GM19324 (cell line): ENCODE measurements around the gene OXER1.
"Not testable (repeated sequence)": the region's sequence is repeated elsewhere in the genome, so short reads cannot be mapped to it uniquely, and the experiment has no call there.

Source experiments
- ATAC-seq: cut with Tn5 transposase; IDR thresholded peaks from one replicate; pipeline ENCODE4 v1.9.1; 2021; ENCODE audit warnings: mild to moderate bottlenecking, moderate library complexity; ENCODE audit not compliant: unreplicated experiment, low FRiP score

The OXER1 gene

GRCh38 chr2:42754021-42754775, 9.7 kb downstream of the OXER1 start:
- no peak for ATAC-seq

GRCh38 chr2:42752816-42753813, 10.8 kb downstream of the OXER1 start:
- ATAC-seq: no peak

- peak; percentile 54 for ATAC-seq
Observed at GRCh38 chr2:42752314-42752713, 11.6 kb downstream of the OXER1 start.

- ATAC-seq: no peak
Observed at GRCh38 chr2:42748840-42749239, 15.1 kb downstream of the OXER1 start.

- no peak for ATAC-seq
Observed at GRCh38 chr2:42747422-42747821, 16.5 kb downstream of the OXER1 start.

GRCh38 chr2:42744545-42745082, 19.3 kb downstream of the OXER1 start:
- no peak for ATAC-seq

GRCh38 chr2:42743659-42743990, 20.3 kb downstream of the OXER1 start:
- ATAC-seq: no peak

- no peak for ATAC-seq
Observed at GRCh38 chr2:42742740-42743658, 20.9 kb downstream of the OXER1 start.

GRCh38 chr2:42741140-42741539, 22.8 kb downstream of the OXER1 start:
- ATAC-seq: no peak

- ATAC-seq: no peak
Observed at GRCh38 chr2:42736598-42737322, 27.2 kb downstream of the OXER1 start.

- ATAC-seq: no peak
Observed at GRCh38 chr2:42733852-42734251, 30.1 kb downstream of the OXER1 start.

GRCh38 chr2:42731316-42731715, 32.6 kb downstream of the OXER1 start:
- ATAC-seq: not testable (repeated sequence)

- ATAC-seq: no peak
Observed at GRCh38 chr2:42726680-42727079, 37.3 kb downstream of the OXER1 start.

- ATAC-seq: no peak
Observed at GRCh38 chr2:42725657-42726056, 38.3 kb downstream of the OXER1 start.

GRCh38 chr2:42724886-42725285, 39.0 kb downstream of the OXER1 start:
- no peak for ATAC-seq

- ATAC-seq: no peak
Observed at GRCh38 chr2:42723465-42723864, 40.5 kb downstream of the OXER1 start.

- ATAC-seq: peak; percentile 72
Observed at GRCh38 chr2:42722320-42723190, 41.4 kb downstream of the OXER1 start.

- ATAC-seq: peak; percentile 18
Observed at GRCh38 chr2:42721898-42722297, 42.0 kb downstream of the OXER1 start.

GRCh38 chr2:42714686-42715085, 49.2 kb downstream of the OXER1 start:
- no peak for ATAC-seq
